H9 (cell line): ENCODE results near the gene LRRC8B. TPM values are rescaled to one million over a fixed set of nuclear protein-coding genes. Genes with fewer than 3 reads are reported as not detected.

Experiments used
- DNase-seq: peaks from one replicate; pipeline ENCODE4 v3.0.0-alpha.2; 2017
- H2AFZ ChIP-seq: one replicate; pipeline ENCODE4 v1.6.1; 2013; ENCODE audit warnings: mild to moderate bottlenecking, low read length, control low read depth, moderate library complexity
- H2AK5ac ChIP-seq: 2 replicates; pipeline ENCODE4 v1.6.1; 2013; ENCODE audit warnings: low read length, control low read depth, mixed read lengths; ENCODE audit not compliant: insufficient read length
- H2BK120ac ChIP-seq: one replicate; pipeline ENCODE4 v1.6.1; 2013; ENCODE audit warnings: low read depth, mild to moderate bottlenecking, low read length, control low read depth, inconsistent platforms; ENCODE audit not compliant: poor library complexity, severe bottlenecking
- H2BK12ac ChIP-seq: 2 replicates; pipeline ENCODE4 v1.6.1; 2013; ENCODE audit warnings: low read length, control low read depth, mixed read lengths, low read depth; ENCODE audit not compliant: insufficient read length
- H2BK15ac ChIP-seq: 2 replicates; pipeline ENCODE4 v1.6.1; 2013; ENCODE audit warnings: low read depth, low read length, control low read depth
- H2BK20ac ChIP-seq: one replicate; pipeline ENCODE4 v1.6.1; 2013; ENCODE audit warnings: low read depth, mild to moderate bottlenecking, low read length, control low read depth, inconsistent platforms; ENCODE audit not compliant: poor library complexity, severe bottlenecking
- H2BK5ac ChIP-seq: 2 replicates; pipeline ENCODE4 v1.6.1; 2013; ENCODE audit warnings: low read length, control low read depth, mixed read lengths; ENCODE audit not compliant: insufficient read length
- H3K14ac ChIP-seq: 2 replicates; pipeline ENCODE4 v1.6.1; 2013; ENCODE audit warnings: low read length, control low read depth; ENCODE audit not compliant: insufficient read depth
- H3K18ac ChIP-seq: 2 replicates; pipeline ENCODE4 v1.6.1; 2013; ENCODE audit warnings: low read depth, mild to moderate bottlenecking, mixed read lengths, low read length, control low read depth; ENCODE audit not compliant: insufficient read length
- H3K23ac ChIP-seq: 2 replicates; pipeline ENCODE4 v1.6.1; 2013; ENCODE audit warnings: low read length, control low read depth, mixed read lengths, low read depth; ENCODE audit not compliant: insufficient read length
- H3K23me2 ChIP-seq: 2 replicates; pipeline ENCODE4 v1.6.1; 2013; ENCODE audit warnings: low read depth, mild to moderate bottlenecking, mixed read lengths, low read length, control low read depth; ENCODE audit not compliant: insufficient read length, poor library complexity, severe bottlenecking
- H3K27ac ChIP-seq: 2 replicates; pipeline ENCODE4 v1.5.1; 2013; ENCODE audit warnings: low read length, control low read depth, mixed read lengths, low read depth; ENCODE audit not compliant: insufficient read length
- H3K27me3 ChIP-seq: 2 replicates; pipeline ENCODE4 v1.6.1; 2013; ENCODE audit warnings: low read length, control low read depth, inconsistent platforms; ENCODE audit not compliant: insufficient read depth
- H3K4ac ChIP-seq: 2 replicates; pipeline ENCODE4 v1.6.1; 2013; ENCODE audit warnings: low read depth, mild to moderate bottlenecking, control low read depth, inconsistent platforms, low read length, moderate library complexity
- H3K4me1 ChIP-seq: 2 replicates; pipeline ENCODE4 v1.6.1; 2013; ENCODE audit warnings: low read length, control low read depth, inconsistent platforms; ENCODE audit not compliant: insufficient read depth
- H3K4me2 ChIP-seq: 2 replicates; pipeline ENCODE4 v1.6.1; 2013; ENCODE audit warnings: low read length, control low read depth, mixed read lengths; ENCODE audit not compliant: insufficient read length, insufficient read depth
- H3K56ac ChIP-seq: 2 replicates; pipeline ENCODE4 v1.6.1; 2013; ENCODE audit warnings: low read depth, mild to moderate bottlenecking, mixed read lengths, low read length, control low read depth; ENCODE audit not compliant: insufficient read length
- H3K79me1 ChIP-seq: 2 replicates; pipeline ENCODE4 v1.6.1; 2013; ENCODE audit warnings: low read depth, mild to moderate bottlenecking, moderate library complexity, low read length, control low read depth, inconsistent platforms; ENCODE audit not compliant: insufficient read depth, poor library complexity, severe bottlenecking
- H3K79me2 ChIP-seq: 2 replicates; pipeline ENCODE4 v1.6.1; 2013; ENCODE audit warnings: low read length, control low read depth, inconsistent platforms; ENCODE audit not compliant: insufficient read depth
- H3K9ac ChIP-seq: 2 replicates; pipeline ENCODE4 v1.6.1; 2013; ENCODE audit warnings: low read length, control low read depth, mixed read lengths; ENCODE audit not compliant: insufficient read length; ENCODE audit errors: extremely low read depth
- H3K9me3 ChIP-seq: one replicate; pipeline ENCODE4 v1.6.1; 2013; ENCODE audit warnings: low read depth, low read length, inconsistent platforms; ENCODE audit not compliant: control insufficient read depth
- H3T11ph ChIP-seq: one replicate; pipeline ENCODE4 v1.6.1; 2013; ENCODE audit warnings: mild to moderate bottlenecking, low read length, control low read depth, inconsistent platforms
- H4K20me1 ChIP-seq: one replicate; pipeline ENCODE4 v1.6.1; 2013; ENCODE audit not compliant: control insufficient read depth, insufficient read length, insufficient read depth
- H4K5ac ChIP-seq: 2 replicates; pipeline ENCODE4 v1.6.1; 2013; ENCODE audit warnings: low read depth, mild to moderate bottlenecking, mixed read lengths, low read length, control low read depth; ENCODE audit not compliant: insufficient read length
- H4K8ac ChIP-seq: replicated peaks from 2 replicates; pipeline ENCODE4 v1.6.1; 2013; ENCODE audit warnings: low read length, control low read depth, mixed read lengths, low read depth; ENCODE audit not compliant: insufficient read length
- H4K91ac ChIP-seq: 2 replicates; pipeline ENCODE4 v1.6.1; 2013; ENCODE audit warnings: low read depth, mild to moderate bottlenecking, moderate library complexity, mixed read lengths, low read length, control low read depth; ENCODE audit not compliant: insufficient read length
- H3K27ac Mint-ChIP-seq, 3 experiments: 2 replicates in 2 of 3; 3 replicates in 1 of 3; pipeline ENCODE4 v1.8.0; 2020 to 2021; ENCODE audit warnings: mixed read lengths in 3 of 3, mild to moderate bottlenecking in 1 of 3, moderate library complexity in 1 of 3
- H3K27me3 Mint-ChIP-seq: 2 replicates; pipeline ENCODE4 v1.8.0; 2021; ENCODE audit warnings: low read depth, mild to moderate bottlenecking, moderate library complexity, mixed read lengths
- H3K36me3 Mint-ChIP-seq, 3 experiments: 2 replicates in 2 of 3; 3 replicates in 1 of 3; pipeline ENCODE4 v1.8.0; 2020 to 2021; ENCODE audit warnings: low read depth in 3 of 3, mixed read lengths in 3 of 3; ENCODE audit not compliant: insufficient read depth in 1 of 3
- H3K4me1 Mint-ChIP-seq, 2 experiments: 2 replicates each; pipeline ENCODE4 v1.8.0; 2020; ENCODE audit warnings: mixed read lengths in 2 of 2
- H3K4me3 Mint-ChIP-seq, 2 experiments: 2 replicates in 1 of 2; 3 replicates in 1 of 2; pipeline ENCODE4 v1.8.0; 2020 to 2021; ENCODE audit warnings: mild to moderate bottlenecking in 2 of 2, mixed read lengths in 2 of 2, moderate library complexity in 1 of 2
- H3K9me3 Mint-ChIP-seq, 2 experiments: 2 replicates in 1 of 2; 3 replicates in 1 of 2; pipeline ENCODE4 v1.8.0; 2020; ENCODE audit warnings: mild to moderate bottlenecking in 2 of 2, mixed read lengths in 2 of 2, moderate library complexity in 1 of 2
- CTCF ChIP-seq: fragments of 200-600 bp; sonication (generic); conservative IDR thresholded peaks from 3 replicates; pipeline ENCODE4 v1.8.0; 2021; ENCODE audit warnings: antibody characterized with exemption, mild to moderate bottlenecking
- WGBS: extraction: QIAGEN DNeasy Blood & Tissue Kit; methylation state at CpG from one replicate; pipeline ENCODE4 v1.1.7; 2013; ENCODE audit warnings: missing lambda C conversion rate, low lambda C conversion rate, mixed read lengths; ENCODE audit not compliant: insufficient read length; ENCODE audit errors: extremely low coverage; 5-methylcytosine and 5-hydroxymethylcytosine counted together
- total RNA-seq: library from RNA; stranded (reverse); gene quantifications from 2 replicates; pipeline ENCODE4 v1.2.1, GENCODE V29; 2021

The LRRC8B gene
- total RNA-seq, 1 experiment from 2014 or later = 33.2 TPM

GRCh38 chr1:89613928-89614327, 89.3 kb downstream of the LRRC8B start:
- Histone ChIP-seq H3K79me2 (no peaks in the 10 kb centered on the region), H3K4ac (no peak overlapping the region), H4K8ac (no peak overlapping the region), H2AK5ac (no peak overlapping the region), H3K4me2 (no peak overlapping the region), H3K9ac (no peak overlapping the region), H3K9me3 (no peaks in the 10 kb centered on the region), H3K14ac (no peak overlapping the region), H2BK120ac (no peak overlapping the region), H2BK5ac (no peak overlapping the region), H3K23ac (no peak overlapping the region), H4K20me1 (no peaks in the 10 kb centered on the region), H4K91ac (no peak overlapping the region), H2BK15ac (no peak overlapping the region), H3K27me3 (no peaks in the 10 kb centered on the region), H3K79me1 (no peaks in the 10 kb centered on the region), H3T11ph (no peak overlapping the region), H3K18ac (no peak overlapping the region), H2BK20ac (no peak overlapping the region), H3K27ac (no peak overlapping the region), H3K56ac (no peak overlapping the region), H2BK12ac (no peak overlapping the region), H3K4me1 (no peaks in the 10 kb centered on the region), H3K23me2 (no peaks in the 10 kb centered on the region), H4K5ac (no peak overlapping the region), H2AFZ (no peak overlapping the region)
- WGBS = no CpG with 5 or more reads among the region's 7 CpGs
- Mint-ChIP-seq H3K27me3 (no peaks in the 10 kb centered on the region), H3K36me3 (peaks cover 12 to 15% (median 14%) of the 10 kb centered on the region in 3 experiments), H3K4me1 (peaks cover 9 to 12% of the 10 kb centered on the region in 2 experiments), H3K4me3 (no peak overlapping the region), H3K9me3 (peaks cover 9 to 14% of the 10 kb centered on the region in 2 experiments), H3K27ac (no peak overlapping the region)
- no peak for TF ChIP-seq CTCF
- no peak for DNase-seq
